HL-60 (cell line): ENCODE data around the gene ACTR6.
"Not testable (repeated sequence)": the region's sequence is repeated elsewhere in the genome, so short reads cannot be mapped to it uniquely, and the experiment has no call there.

Experiments
- DNase-seq, 2 experiments: peaks; one replicate each; pipeline ENCODE4 v3.0.0-alpha.2; 2010 to 2020; ENCODE audit warnings: low read depth in 1 of 2, low spot score in 1 of 2
- H3K27ac ChIP-seq: fragments of 250-450 bp; sonication (Bioruptor Pico); replicated peaks from 2 replicates; pipeline ENCODE4 v1.5.1; 2020; ENCODE audit warnings: mild to moderate bottlenecking, moderate library complexity
- H3K27me3 ChIP-seq: fragments of 250-450 bp; sonication (Bioruptor Pico); 2 replicates; pipeline ENCODE4 v1.5.1; 2021; ENCODE audit warnings: mild to moderate bottlenecking, moderate library complexity; ENCODE audit not compliant: insufficient read depth, poor library complexity, severe bottlenecking
- H3K4me3 ChIP-seq: replicated peaks from 2 replicates; pipeline ENCODE4 v1.5.1; 2011; ENCODE audit warnings: mild to moderate bottlenecking, control low read depth, low read length; ENCODE audit not compliant: insufficient read depth
- CTCF ChIP-seq: IDR thresholded peaks from one replicate; pipeline ENCODE4 v1.5.1; 2011; ENCODE audit warnings: low read length, control low read depth, inconsistent platforms; ENCODE audit not compliant: insufficient read depth
- GABPA ChIP-seq: IDR thresholded peaks from 2 replicates; pipeline ENCODE4 v1.6.1; 2012; ENCODE audit warnings: low read depth
- POLR2AphosphoS5 ChIP-seq: IDR thresholded peaks from 2 replicates; pipeline ENCODE4 v1.6.1; 2012; ENCODE audit warnings: low read depth
- REST ChIP-seq: IDR thresholded peaks from 2 replicates; pipeline ENCODE4 v1.6.1; 2012; ENCODE audit warnings: low read depth; ENCODE audit not compliant: insufficient replicate concordance
- SPI1 ChIP-seq: IDR thresholded peaks from 2 replicates; pipeline ENCODE4 v1.6.1; 2012; ENCODE audit warnings: low read depth, mild to moderate bottlenecking, borderline replicate concordance

ACTR6 gene

DNA sequence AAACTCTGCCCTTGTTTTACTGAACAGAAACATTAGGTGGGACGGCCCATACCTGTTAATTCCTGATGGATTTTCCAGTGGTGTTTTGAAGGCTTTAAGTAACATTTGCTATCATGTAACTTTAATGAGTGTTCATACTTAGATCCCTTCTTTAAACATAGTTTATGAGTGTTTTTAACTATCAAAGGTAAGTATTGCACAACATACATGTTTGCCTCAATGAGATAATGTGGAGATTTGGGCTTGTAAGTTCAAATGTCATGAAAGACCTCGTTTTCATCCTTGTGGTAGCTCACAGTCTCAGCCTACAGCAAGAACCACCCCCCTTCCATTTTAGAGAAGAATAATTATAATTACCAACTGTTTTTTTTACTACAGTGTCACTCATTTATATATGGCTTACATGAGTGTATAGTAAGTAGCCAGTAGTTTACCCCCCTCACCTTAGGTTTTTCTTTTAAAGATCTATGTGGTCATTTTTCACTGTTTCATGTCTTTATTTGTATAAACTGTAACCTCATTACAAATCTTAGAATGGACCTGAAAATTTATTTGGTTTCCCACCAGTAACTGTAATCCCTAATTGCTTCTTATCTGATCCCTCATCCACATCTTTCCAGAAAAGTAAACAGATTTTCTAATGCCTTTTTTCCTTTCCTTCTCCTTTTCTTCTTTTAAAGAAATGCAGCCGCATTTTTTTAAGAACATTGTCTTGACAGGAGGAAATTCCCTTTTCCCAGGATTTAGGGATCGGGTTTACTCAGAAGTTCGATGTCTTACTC is 18.9 kb downstream of the ACTR6 start:
- H3K4me3 ChIP-seq: no peak overlapping the region

DNA sequence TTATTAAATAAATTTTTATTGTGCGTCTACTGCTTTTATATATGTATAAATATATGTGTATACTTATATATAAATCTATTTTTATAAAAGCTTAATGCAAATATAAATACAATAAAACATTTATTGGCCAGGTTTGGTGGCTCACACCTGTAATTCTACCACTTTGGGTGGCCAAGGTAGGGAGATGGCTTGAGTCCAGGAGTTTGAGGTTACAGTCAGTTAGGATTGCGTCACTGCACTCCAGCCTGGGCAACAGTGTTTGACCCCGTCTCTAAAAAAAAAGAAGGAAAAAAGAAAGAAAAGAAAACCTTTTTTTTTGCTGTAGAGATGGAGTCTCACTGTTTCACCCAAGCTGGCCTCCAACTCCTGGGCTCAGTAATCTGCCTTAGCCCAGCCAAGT is 20.9 kb downstream of the ACTR6 start:
- H3K27ac ChIP-seq: no peak overlapping the region; the same call in 1 of the 2 replicates
- H3K4me3 ChIP-seq: no peak overlapping the region
- DNase-seq: no peak
- no peak for TF ChIP-seq REST
- TF ChIP-seq GABPA: no peak
- no peak for TF ChIP-seq CTCF
- TF ChIP-seq SPI1: no peak
- no peak for TF ChIP-seq POLR2AphosphoS5
- H3K27me3 ChIP-seq: no peaks in the 10 kb centered on the region

More for the DNA sequence above, 18.9 kb downstream of the ACTR6 start:
- no peak for TF ChIP-seq SPI1
- no peak for TF ChIP-seq CTCF
- TF ChIP-seq GABPA: no peak
- no peak for TF ChIP-seq REST
- TF ChIP-seq POLR2AphosphoS5: no peak
- no peaks in the 10 kb centered on the region for H3K27me3 ChIP-seq
- no peak for DNase-seq
- no peak overlapping the region for H3K27ac ChIP-seq

DNA sequence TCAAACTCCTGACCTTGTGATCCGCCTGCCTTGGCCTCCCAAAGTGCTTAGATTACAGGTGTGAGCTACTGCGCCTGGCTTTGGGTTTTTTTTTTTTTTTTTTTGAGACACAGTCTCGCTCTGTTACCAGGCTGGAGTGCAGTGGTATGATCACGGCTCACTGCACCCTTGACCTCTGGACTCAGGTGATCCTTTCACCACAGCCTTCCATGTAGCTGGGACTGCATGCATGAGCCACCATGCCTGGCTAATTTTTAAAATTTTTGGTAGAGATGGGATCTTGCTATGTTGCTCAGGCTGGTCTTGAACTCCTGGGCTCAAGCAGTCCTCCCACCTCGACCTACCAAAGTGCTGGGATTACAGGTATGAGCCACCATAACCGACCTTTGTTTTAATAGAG is 21.6 kb downstream of the ACTR6 start:
- not testable (repeated sequence) for H3K27ac ChIP-seq, H3K4me3 ChIP-seq, H3K27me3 ChIP-seq, DNase-seq

DNA sequence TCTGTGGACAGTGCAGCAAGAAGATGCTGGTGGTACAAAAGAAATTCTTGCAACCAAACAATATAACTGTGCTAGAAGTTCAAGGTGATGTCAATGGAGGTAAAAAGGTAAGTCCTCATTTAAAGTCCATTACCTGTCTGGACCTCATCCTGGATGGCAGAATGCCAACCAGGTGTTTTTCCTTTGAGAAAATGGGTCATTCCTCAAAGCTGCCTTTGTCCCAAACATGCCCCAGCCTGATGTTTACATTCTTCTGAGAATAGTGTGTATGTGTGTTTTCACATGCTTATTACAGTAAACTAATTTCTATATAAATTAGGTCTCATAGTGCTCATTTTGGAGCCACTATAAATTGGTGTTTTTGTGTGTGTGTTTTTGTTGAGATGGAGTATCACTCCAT is 24.9 kb downstream of the ACTR6 start:
- H3K27me3 ChIP-seq: no peaks in the 10 kb centered on the region
- TF ChIP-seq GABPA (no peak), CTCF (no peak), SPI1 (no peak), POLR2AphosphoS5 (no peak), REST (no peak)
- no peak overlapping the region for H3K27ac ChIP-seq
- H3K4me3 ChIP-seq: no peak overlapping the region
- DNase-seq: no peak
